Measurements from ENCODE around the gene FTL. TPM values are rescaled to one million over a fixed set of nuclear protein-coding genes. Genes with fewer than 3 reads are reported as not detected.
A peak's percentile ranks its signal among the peaks of the same experiment; 100 is the strongest.
"Not testable (repeated sequence)": the region's sequence is repeated elsewhere in the genome, so short reads cannot be mapped to it uniquely, and the experiment has no call there.

FTL gene
- total RNA-seq (1,000 to 10,000 TPM; 8,739 to 9,329 TPM), polyA plus RNA-seq (ENCODE audit: insufficient read length in 6 of 6) (1,000 to 10,000 TPM; 1,119 to 1,450 (median 1,279) TPM)
- long read RNA-seq, donor 1, transcript FTL-201 (4 exons, 878 nt): major isoform, 2,274 of 2,899 reads
- long read RNA-seq, donor 1, partial matches to known transcripts: 333 of 2,899 reads
- long read RNA-seq, donor 1, other reads (novel, unspliced or antisense): 292 of 2,899 reads
- long read RNA-seq, donor 2, transcript FTL-201 (4 exons, 878 nt): major isoform, 1,243 of 1,715 reads
- long read RNA-seq, donor 2, partial matches to known transcripts: 347 of 1,715 reads
- long read RNA-seq, donor 2, other reads (novel, unspliced or antisense): 125 of 1,715 reads
- long read RNA-seq, donor 3, transcript FTL-201 (4 exons, 878 nt): major isoform, 977 of 1,219 reads
- long read RNA-seq, donor 3, partial matches to known transcripts: 120 of 1,219 reads
- long read RNA-seq, donor 3, other reads (novel, unspliced or antisense): 122 of 1,219 reads
- long read RNA-seq, donor 4, transcript FTL-201 (4 exons, 878 nt): major isoform, 19,235 of 19,545 reads
- long read RNA-seq, donor 4, partial matches to known transcripts: 111 of 19,545 reads
- long read RNA-seq, donor 4, other reads (novel, unspliced or antisense): 199 of 19,545 reads
- long read RNA-seq, donor 5, transcript FTL-201 (4 exons, 878 nt): major isoform, 1,302 of 1,691 reads
- long read RNA-seq, donor 5, partial matches to known transcripts: 238 of 1,691 reads
- long read RNA-seq, donor 5, other reads (novel, unspliced or antisense): 151 of 1,691 reads
- long read RNA-seq, donor 6, transcript FTL-201 (4 exons, 878 nt): major isoform, 1,277 of 1,633 reads
- long read RNA-seq, donor 6, partial matches to known transcripts: 201 of 1,633 reads
- long read RNA-seq, donor 6, other reads (novel, unspliced or antisense): 155 of 1,633 reads
- long read RNA-seq, donor 7, transcript FTL-201 (4 exons, 878 nt): major isoform, 625 of 757 reads
- long read RNA-seq, donor 7, partial matches to known transcripts: 55 of 757 reads
- long read RNA-seq, donor 7, other reads (novel, unspliced or antisense): 77 of 757 reads
- long read RNA-seq, donor 8, transcript FTL-201 (4 exons, 878 nt): major isoform, 899 of 1,077 reads
- long read RNA-seq, donor 8, partial matches to known transcripts: 84 of 1,077 reads
- long read RNA-seq, donor 8, other reads (novel, unspliced or antisense): 94 of 1,077 reads
- long read RNA-seq, donor 9, transcript FTL-201 (4 exons, 878 nt): major isoform, 16 of 16 reads
- long read RNA-seq, donor 9, partial matches to known transcripts: 0 of 16 reads
- long read RNA-seq, donor 9, other reads (novel, unspliced or antisense): 0 of 16 reads
- long read RNA-seq, donor 10, transcript FTL-201 (4 exons, 878 nt): major isoform, 39,954 of 40,390 reads
- long read RNA-seq, donor 10, partial matches to known transcripts: 104 of 40,390 reads
- long read RNA-seq, donor 10, other reads (novel, unspliced or antisense): 332 of 40,390 reads
- long read RNA-seq, donor 11: 0 reads
- long read RNA-seq, donor 12, transcript FTL-201 (4 exons, 878 nt): major isoform, 989 of 1,195 reads
- long read RNA-seq, donor 12, partial matches to known transcripts: 82 of 1,195 reads
- long read RNA-seq, donor 12, other reads (novel, unspliced or antisense): 124 of 1,195 reads

- Histone ChIP-seq H3K27me3 (no peaks in the 10 kb centered on the region), H3K27ac (peak within 1 kb of the TSS; percentile 96 to 97), H3K4me3 (peak within 1 kb of the TSS; percentile 90 to 92), H3K36me3 (peaks cover 2 to 53% of the 10 kb centered on the region in 2 donors), H3K4me1 (peaks cover 13 to 78% of the 10 kb centered on the region in 2 donors), H3K9me3 (no peaks in the 10 kb centered on the region)
- intact Hi-C loops (cut with DNase I): no loop called here
- no peak for TF ChIP-seq CTCF (IDR thresholded peaks at IDR 0.05)
- DNase-seq (peak; percentile 95 to 99 (median 99)), ATAC-seq (peak; percentile 79)
Observed at GRCh38 chr19:48965040-48965805, at the start of gene FTL. Gene FTL, plus strand, starts transcription at chr19:48965309. Its CDS starts 199 bp downstream, at chr19:48965508.

- H3K4me1 ChIP-seq: no peaks in the 10 kb centered on the region
- peak overlapping the region; percentile 1 to 74 for H3K27ac ChIP-seq
- peaks cover 0 to 100% of the 10 kb centered on the region in 2 donors for H3K36me3 ChIP-seq
- TF ChIP-seq CTCF (IDR thresholded peaks at IDR 0.05): no peak
- no peaks in the 10 kb centered on the region for H3K27me3 ChIP-seq
- no peaks in the 10 kb centered on the region for H3K9me3 ChIP-seq
- intact Hi-C loops (cut with DNase I): no loop called here
- H3K4me3 ChIP-seq: no peak overlapping the region
- DNase-seq (peak in 1 of 4 donors; percentile 18), ATAC-seq (peak; percentile 85)
Observed at GRCh38 chr19:48915757-48916156, 49.4 kb upstream of the FTL start.

- H3K4me1 ChIP-seq: no peaks in the 10 kb centered on the region
- ATAC-seq (no peak), DNase-seq (no peak)
- TF ChIP-seq CTCF (IDR thresholded peaks at IDR 0.05): no peak
- no peak overlapping the region for H3K27ac ChIP-seq
- peaks cover 0 to 100% of the 10 kb centered on the region in 2 donors for H3K36me3 ChIP-seq
- H3K27me3 ChIP-seq: no peaks in the 10 kb centered on the region
- H3K4me3 ChIP-seq: no peak overlapping the region
- intact Hi-C loops (cut with DNase I): no loop called here
- no peaks in the 10 kb centered on the region for H3K9me3 ChIP-seq
Observed at GRCh38 chr19:48918071-48918470, 47.0 kb upstream of the FTL start.

- Histone ChIP-seq H3K36me3 (peaks cover 0 to 99% of the 10 kb centered on the region in 2 donors), H3K27ac (no peak overlapping the region), H3K4me3 (no peak overlapping the region), H3K4me1 (no peaks in the 10 kb centered on the region), H3K9me3 (no peaks in the 10 kb centered on the region), H3K27me3 (no peaks in the 10 kb centered on the region)
- TF ChIP-seq CTCF (IDR thresholded peaks at IDR 0.05): no peak
- intact Hi-C loops (cut with DNase I): no loop called here
- DNase-seq: peak in 1 of 4 donors; percentile 16
- no peak for ATAC-seq
Observed at GRCh38 chr19:48918801-48919247, 46.3 kb upstream of the FTL start.

- H3K27ac ChIP-seq; H3K4me1 ChIP-seq; H3K9me3 ChIP-seq; H3K4me3 ChIP-seq; ATAC-seq; DNase-seq; H3K27me3 ChIP-seq; intact Hi-C loops (cut with DNase I): not testable (repeated sequence)
- peaks cover 0 to 97% of the 10 kb centered on the region in 2 donors for H3K36me3 ChIP-seq
Observed at GRCh38 chr19:48919271-48919670, 45.8 kb upstream of the FTL start.
